Measurements from ENCODE around the gene CFDP1. TPM values are rescaled to one million over a fixed set of nuclear protein-coding genes. Genes with fewer than 3 reads are reported as not detected.
"Not testable (repeated sequence)": the region's sequence is repeated elsewhere in the genome, so short reads cannot be mapped to it uniquely, and the experiment has no call there.

The CFDP1 gene
- total RNA-seq, 6 experiments from 2014 or later = 23.9 to 43.3 (median 36.0) TPM

GRCh38 chr16:75458029-75458428 lies 24.7 kb upstream of the CFDP1 start:
- no peak for ATAC-seq
- WGBS (ENCODE audit: insufficient coverage, low coverage, low lambda C conversion rate, missing lambda C conversion rate) = 80% methylated on average over 4 of the region's 4 CpGs
- Histone ChIP-seq H3K27me3 (no peaks in the 10 kb centered on the region), H3K36me3 (no peaks in the 10 kb centered on the region), H3K9me3 (no peaks in the 10 kb centered on the region), H3K4me3 (no peak overlapping the region), H3K27ac (no peak overlapping the region), H3K4me1 (peaks cover 0 to 14% (median 0%) of the 10 kb centered on the region in 4 donors)
- intact Hi-C loops (cut with DNase I) = no loop called here
- TF ChIP-seq POLR2A (IDR thresholded peaks at IDR 0.05) (no peak), CTCF (IDR thresholded peaks at IDR 0.05) (no peak)
- DNase-seq = no peak

GRCh38 chr16:75457485-75458021 lies 24.2 kb upstream of the CFDP1 start:
- DNase-seq (peak in 1 of 3 donors; percentile 1), ATAC-seq (no peak)
- H3K27ac ChIP-seq = no peak overlapping the region
- H3K9me3 ChIP-seq = no peaks in the 10 kb centered on the region
- no peaks in the 10 kb centered on the region for H3K36me3 ChIP-seq
- TF ChIP-seq POLR2A (IDR thresholded peaks at IDR 0.05) (no peak), CTCF (IDR thresholded peaks at IDR 0.05) (no peak)
- intact Hi-C loops (cut with DNase I) = no loop called here
- H3K4me3 ChIP-seq = no peak overlapping the region
- H3K4me1 ChIP-seq = peaks cover 0 to 12% (median 1%) of the 10 kb centered on the region in 4 donors
- no peaks in the 10 kb centered on the region for H3K27me3 ChIP-seq
- 100% methylated on average over 5 of the region's 5 CpGs for WGBS (ENCODE audit: insufficient coverage, low coverage, low lambda C conversion rate, missing lambda C conversion rate)

GRCh38 chr16:75456971-75457370 lies 23.7 kb upstream of the CFDP1 start:
- Histone ChIP-seq H3K27me3 (no peaks in the 10 kb centered on the region), H3K27ac (no peak overlapping the region), H3K36me3 (no peaks in the 10 kb centered on the region), H3K9me3 (no peaks in the 10 kb centered on the region), H3K4me3 (no peak overlapping the region), H3K4me1 (peaks cover 0 to 16% (median 3%) of the 10 kb centered on the region in 4 donors)
- intact Hi-C loops (cut with DNase I) = no loop called here
- DNase-seq (no peak), ATAC-seq (no peak)
- WGBS (ENCODE audit: insufficient coverage, low coverage, low lambda C conversion rate, missing lambda C conversion rate) = no CpG with 5 or more reads among the region's 1 CpG
- TF ChIP-seq POLR2A (IDR thresholded peaks at IDR 0.05) = no peak
- TF ChIP-seq CTCF (IDR thresholded peaks at IDR 0.05) = no peak

GRCh38 chr16:75456486-75456885 lies 23.2 kb upstream of the CFDP1 start:
- H3K4me1 ChIP-seq = peaks cover 0 to 16% (median 3%) of the 10 kb centered on the region in 4 donors
- H3K27ac ChIP-seq = not testable (repeated sequence)

GRCh38 chr16:75455677-75456076 lies 22.4 kb upstream of the CFDP1 start:
- Histone ChIP-seq H3K36me3 (no peaks in the 10 kb centered on the region), H3K27ac (no peak overlapping the region), H3K4me3 (no peak overlapping the region), H3K27me3 (no peaks in the 10 kb centered on the region), H3K9me3 (no peaks in the 10 kb centered on the region), H3K4me1 (peaks cover 0 to 16% (median 3%) of the 10 kb centered on the region in 4 donors)
- WGBS (ENCODE audit: insufficient coverage, low coverage, low lambda C conversion rate, missing lambda C conversion rate) = 76% methylated on average over 5 of the region's 5 CpGs
- intact Hi-C loops (cut with DNase I) = no loop called here
- no peak for TF ChIP-seq POLR2A (IDR thresholded peaks at IDR 0.05)
- no peak for TF ChIP-seq CTCF (IDR thresholded peaks at IDR 0.05)
- DNase-seq (no peak), ATAC-seq (no peak)

More at GRCh38 chr16:75456486-75456885, 23.2 kb upstream of the CFDP1 start:
- intact Hi-C loops (cut with DNase I); H3K4me3 ChIP-seq; H3K9me3 ChIP-seq; H3K27me3 ChIP-seq; H3K36me3 ChIP-seq; DNase-seq: not testable (repeated sequence)
- no CpG with 5 or more reads among the region's 4 CpGs for WGBS (ENCODE audit: insufficient coverage, low coverage, low lambda C conversion rate, missing lambda C conversion rate)
- ATAC-seq = peak in 1 of 4 donors; percentile 21
